Measurements from ENCODE around the gene DDX46.
"Not testable (repeated sequence)": the region's sequence is repeated elsewhere in the genome, so short reads cannot be mapped to it uniquely, and the experiment has no call there.

Gene DDX46, protein sequence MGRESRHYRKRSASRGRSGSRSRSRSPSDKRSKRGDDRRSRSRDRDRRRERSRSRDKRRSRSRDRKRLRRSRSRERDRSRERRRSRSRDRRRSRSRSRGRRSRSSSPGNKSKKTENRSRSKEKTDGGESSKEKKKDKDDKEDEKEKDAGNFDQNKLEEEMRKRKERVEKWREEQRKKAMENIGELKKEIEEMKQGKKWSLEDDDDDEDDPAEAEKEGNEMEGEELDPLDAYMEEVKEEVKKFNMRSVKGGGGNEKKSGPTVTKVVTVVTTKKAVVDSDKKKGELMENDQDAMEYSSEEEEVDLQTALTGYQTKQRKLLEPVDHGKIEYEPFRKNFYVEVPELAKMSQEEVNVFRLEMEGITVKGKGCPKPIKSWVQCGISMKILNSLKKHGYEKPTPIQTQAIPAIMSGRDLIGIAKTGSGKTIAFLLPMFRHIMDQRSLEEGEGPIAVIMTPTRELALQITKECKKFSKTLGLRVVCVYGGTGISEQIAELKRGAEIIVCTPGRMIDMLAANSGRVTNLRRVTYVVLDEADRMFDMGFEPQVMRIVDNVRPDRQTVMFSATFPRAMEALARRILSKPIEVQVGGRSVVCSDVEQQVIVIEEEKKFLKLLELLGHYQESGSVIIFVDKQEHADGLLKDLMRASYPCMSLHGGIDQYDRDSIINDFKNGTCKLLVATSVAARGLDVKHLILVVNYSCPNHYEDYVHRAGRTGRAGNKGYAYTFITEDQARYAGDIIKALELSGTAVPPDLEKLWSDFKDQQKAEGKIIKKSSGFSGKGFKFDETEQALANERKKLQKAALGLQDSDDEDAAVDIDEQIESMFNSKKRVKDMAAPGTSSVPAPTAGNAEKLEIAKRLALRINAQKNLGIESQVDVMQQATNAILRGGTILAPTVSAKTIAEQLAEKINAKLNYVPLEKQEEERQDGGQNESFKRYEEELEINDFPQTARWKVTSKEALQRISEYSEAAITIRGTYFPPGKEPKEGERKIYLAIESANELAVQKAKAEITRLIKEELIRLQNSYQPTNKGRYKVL

DNA sequence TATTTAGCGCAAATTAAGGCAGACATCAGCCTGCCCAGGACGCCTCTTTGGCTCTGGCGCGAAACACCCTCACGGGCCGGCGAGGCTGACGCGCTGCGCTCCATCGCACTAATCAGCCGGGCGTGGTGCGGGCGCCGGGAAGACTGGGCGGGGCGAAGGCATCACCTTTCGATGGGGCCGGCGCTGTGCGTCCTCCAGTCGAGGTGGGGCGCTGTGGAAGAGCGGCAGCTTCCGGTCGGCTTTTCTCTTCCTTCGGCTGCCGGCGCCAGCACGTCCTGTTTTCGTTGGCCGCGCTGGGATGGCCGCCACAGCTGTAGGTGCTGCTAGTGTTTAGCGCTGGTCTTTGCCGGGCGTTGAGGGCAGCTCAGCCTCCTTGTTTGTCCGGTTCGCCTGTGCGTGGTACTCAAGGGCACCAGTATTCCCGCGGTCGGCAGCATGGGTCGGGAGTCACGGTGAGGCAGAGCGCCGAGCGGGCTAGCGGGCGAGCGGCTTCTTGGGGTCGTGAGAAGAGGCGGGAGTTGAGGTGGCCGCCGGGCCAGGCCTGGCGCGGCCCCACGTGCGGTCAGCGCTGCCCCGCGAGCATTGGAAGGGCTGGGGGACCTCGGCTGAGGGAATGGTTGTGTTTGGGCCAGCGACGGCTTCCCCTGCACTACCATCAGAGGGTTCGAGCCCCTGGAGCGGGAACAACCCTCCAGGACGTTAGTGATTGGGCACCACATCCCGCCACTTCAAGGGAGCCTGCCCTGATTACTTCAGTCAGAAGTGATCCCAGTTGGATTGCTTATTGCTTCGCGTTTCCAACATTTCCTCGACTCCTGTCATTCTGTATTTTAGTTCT, at the start of gene DDX46:
DDX46 (plus strand) TSS at position 276 of the 838 bp plus-strand sequence; CDS start at position 436, 160 bp downstream.
- H3K36me3 ChIP-seq (ENCODE audit: insufficient read depth, low read length): no peaks in the 10 kb centered on the region

DNA sequence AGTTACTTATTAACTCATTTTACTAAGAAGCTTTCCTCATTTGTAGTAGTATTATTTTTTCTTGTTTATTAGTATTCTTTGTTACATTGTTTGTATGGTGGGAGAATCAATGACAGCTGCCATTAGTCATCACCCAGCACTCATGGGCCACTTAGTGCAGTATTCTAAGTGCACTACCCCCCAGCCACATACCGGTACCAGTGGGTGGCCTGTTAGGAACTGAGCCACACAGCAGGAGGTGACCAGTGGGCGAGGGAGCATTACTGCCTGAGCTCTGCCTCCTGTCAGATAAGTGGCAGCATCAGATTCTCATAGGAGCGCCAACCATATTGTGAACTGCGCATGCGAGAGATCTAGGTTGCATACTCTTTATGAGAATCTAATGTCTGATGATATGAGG, 44.5 kb upstream of the DDX46 start:
- Histone ChIP-seq H4K20me1 (ENCODE audit: insufficient read depth, low read length, poor library complexity, severe bottlenecking) (no peaks in the 10 kb centered on the region), H3F3A (ENCODE audit: low read depth) (no peaks in the 10 kb centered on the region), H3K9me2 (replicated peaks; ENCODE audit: low read depth, low read length) (no peaks in the 10 kb centered on the region), H3K4me1 (ENCODE audit: insufficient read depth, low read length, poor library complexity, severe bottlenecking) (no peaks in the 10 kb centered on the region), H3K36me3 (ENCODE audit: insufficient read depth, low read length) (peaks cover 20% of the 10 kb centered on the region; the same call in 1 of the 2 replicates), H3K4me2 (ENCODE audit: low read depth, low read length, poor library complexity, severe bottlenecking) (no peak overlapping the region), H3K27me3 (ENCODE audit: insufficient read depth, low read length, poor library complexity, severe bottlenecking) (no peaks in the 10 kb centered on the region), H2AFZ (ENCODE audit: low read length) (no peak overlapping the region), H3K79me2 (ENCODE audit: insufficient read depth, low read length) (no peaks in the 10 kb centered on the region), H3K4me3 (ENCODE audit: low read length, poor library complexity, severe bottlenecking) (no peak overlapping the region), H3K9ac (ENCODE audit: low read depth, low read length, poor library complexity, severe bottlenecking) (no peak overlapping the region), H3K9me3 (ENCODE audit: insufficient read depth, low read depth, low read length) (no peaks in the 10 kb centered on the region)
- TF ChIP-seq, protein P1, sequence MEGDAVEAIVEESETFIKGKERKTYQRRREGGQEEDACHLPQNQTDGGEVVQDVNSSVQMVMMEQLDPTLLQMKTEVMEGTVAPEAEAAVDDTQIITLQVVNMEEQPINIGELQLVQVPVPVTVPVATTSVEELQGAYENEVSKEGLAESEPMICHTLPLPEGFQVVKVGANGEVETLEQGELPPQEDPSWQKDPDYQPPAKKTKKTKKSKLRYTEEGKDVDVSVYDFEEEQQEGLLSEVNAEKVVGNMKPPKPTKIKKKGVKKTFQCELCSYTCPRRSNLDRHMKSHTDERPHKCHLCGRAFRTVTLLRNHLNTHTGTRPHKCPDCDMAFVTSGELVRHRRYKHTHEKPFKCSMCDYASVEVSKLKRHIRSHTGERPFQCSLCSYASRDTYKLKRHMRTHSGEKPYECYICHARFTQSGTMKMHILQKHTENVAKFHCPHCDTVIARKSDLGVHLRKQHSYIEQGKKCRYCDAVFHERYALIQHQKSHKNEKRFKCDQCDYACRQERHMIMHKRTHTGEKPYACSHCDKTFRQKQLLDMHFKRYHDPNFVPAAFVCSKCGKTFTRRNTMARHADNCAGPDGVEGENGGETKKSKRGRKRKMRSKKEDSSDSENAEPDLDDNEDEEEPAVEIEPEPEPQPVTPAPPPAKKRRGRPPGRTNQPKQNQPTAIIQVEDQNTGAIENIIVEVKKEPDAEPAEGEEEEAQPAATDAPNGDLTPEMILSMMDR (conservative IDR thresholded peaks at IDR 0.05; ENCODE audit: low read length): no peak
- no peak for TF ChIP-seq EZH2phosphoT487 (IDR thresholded peaks at IDR 0.05; ENCODE audit: borderline replicate concordance)

More for the DNA sequence above, at the start of gene DDX46:
- Histone ChIP-seq H3K9me3 (ENCODE audit: insufficient read depth, low read depth, low read length) (no peaks in the 10 kb centered on the region), H3K4me1 (ENCODE audit: insufficient read depth, low read length, poor library complexity, severe bottlenecking) (peaks cover 9% of the 10 kb centered on the region), H3F3A (ENCODE audit: low read depth) (no peaks in the 10 kb centered on the region), H3K9ac (ENCODE audit: low read depth, low read length, poor library complexity, severe bottlenecking) (peak within 1 kb of the TSS; percentile 84), H3K9me2 (replicated peaks; ENCODE audit: low read depth, low read length) (no peaks in the 10 kb centered on the region), H4K20me1 (ENCODE audit: insufficient read depth, low read length, poor library complexity, severe bottlenecking) (peaks cover 16% of the 10 kb centered on the region), H3K27me3 (ENCODE audit: insufficient read depth, low read length, poor library complexity, severe bottlenecking) (no peaks in the 10 kb centered on the region), H2AFZ (ENCODE audit: low read length) (peak within 1 kb of the TSS; percentile 98), H3K4me3 (ENCODE audit: low read length, poor library complexity, severe bottlenecking) (peak within 1 kb of the TSS; percentile 93), H3K79me2 (ENCODE audit: insufficient read depth, low read length) (peaks cover 38% of the 10 kb centered on the region), H3K4me2 (ENCODE audit: low read depth, low read length, poor library complexity, severe bottlenecking) (peak within 1 kb of the TSS; percentile 83)
- TF ChIP-seq, protein P1 (conservative IDR thresholded peaks at IDR 0.05; ENCODE audit: low read length): peak; percentile 49
- TF ChIP-seq EZH2phosphoT487 (IDR thresholded peaks at IDR 0.05; ENCODE audit: borderline replicate concordance): no peak

DNA sequence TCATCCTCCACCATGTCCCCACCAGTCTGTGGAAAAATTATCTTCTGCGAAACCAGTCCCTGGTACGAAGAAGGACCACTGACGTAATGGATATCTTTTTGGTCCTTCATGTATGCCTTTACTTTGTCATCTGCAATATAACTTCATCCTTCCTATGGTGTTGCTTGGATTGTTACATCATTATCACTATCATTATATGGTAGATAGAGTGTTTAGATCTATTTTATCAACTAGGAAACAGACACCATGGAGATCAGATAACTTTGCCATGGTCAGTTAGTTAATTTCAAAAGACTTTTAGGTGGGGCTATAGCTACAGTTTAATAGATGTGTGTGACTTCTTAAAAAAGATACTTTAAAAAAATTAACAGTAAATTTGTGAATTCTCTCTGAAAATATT, 44.0 kb upstream of the DDX46 start:
- H3K4me1 ChIP-seq (ENCODE audit: insufficient read depth, low read length, poor library complexity, severe bottlenecking): no peaks in the 10 kb centered on the region

DNA sequence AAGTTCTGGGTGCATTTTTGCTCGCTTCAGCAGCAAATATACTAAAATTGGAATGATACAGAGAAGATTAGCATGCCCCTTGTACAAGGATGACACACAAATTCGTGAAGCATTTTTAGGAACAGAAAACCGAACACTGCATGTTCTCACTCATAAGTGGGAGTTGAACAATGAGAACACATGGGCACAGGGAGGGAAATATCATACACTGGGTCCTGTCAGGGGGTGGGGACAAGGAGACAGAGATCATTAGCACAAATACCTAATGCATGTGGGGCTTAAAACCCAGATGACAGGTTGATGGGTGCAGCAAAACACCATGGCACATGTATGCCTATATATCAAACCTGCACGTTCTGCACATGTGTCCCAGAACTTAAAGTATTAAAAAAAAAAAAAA, 43.1 kb upstream of the DDX46 start:
- H3K36me3 ChIP-seq (ENCODE audit: insufficient read depth, low read length): peaks cover 20% of the 10 kb centered on the region; the same call in 1 of the 2 replicates
- not testable (repeated sequence) for H3K4me2 ChIP-seq (ENCODE audit: low read depth, low read length, poor library complexity, severe bottlenecking); H4K20me1 ChIP-seq (ENCODE audit: insufficient read depth, low read length, poor library complexity, severe bottlenecking)

More for the DNA sequence above, 44.0 kb upstream of the DDX46 start:
- peaks cover 20% of the 10 kb centered on the region; the same call in 1 of the 2 replicates for H3K36me3 ChIP-seq (ENCODE audit: insufficient read depth, low read length)
- no peak overlapping the region for H2AFZ ChIP-seq (ENCODE audit: low read length)
- H3K9ac ChIP-seq (ENCODE audit: low read depth, low read length, poor library complexity, severe bottlenecking): no peak overlapping the region
- no peaks in the 10 kb centered on the region for H3K9me3 ChIP-seq (ENCODE audit: insufficient read depth, low read depth, low read length)
- no peak overlapping the region for H3K4me3 ChIP-seq (ENCODE audit: low read length, poor library complexity, severe bottlenecking)
- no peaks in the 10 kb centered on the region for H3K27me3 ChIP-seq (ENCODE audit: insufficient read depth, low read length, poor library complexity, severe bottlenecking)
- H3K79me2 ChIP-seq (ENCODE audit: insufficient read depth, low read length): no peaks in the 10 kb centered on the region
- no peaks in the 10 kb centered on the region for H4K20me1 ChIP-seq (ENCODE audit: insufficient read depth, low read length, poor library complexity, severe bottlenecking)
- TF ChIP-seq EZH2phosphoT487 (IDR thresholded peaks at IDR 0.05; ENCODE audit: borderline replicate concordance): no peak
- TF ChIP-seq, protein P1 (conservative IDR thresholded peaks at IDR 0.05; ENCODE audit: low read length): no peak
- no peaks in the 10 kb centered on the region for H3K9me2 ChIP-seq (replicated peaks; ENCODE audit: low read depth, low read length)
- no peak overlapping the region for H3K4me2 ChIP-seq (ENCODE audit: low read depth, low read length, poor library complexity, severe bottlenecking)
- no peaks in the 10 kb centered on the region for H3F3A ChIP-seq (ENCODE audit: low read depth)

More for the DNA sequence above, 43.1 kb upstream of the DDX46 start:
- not testable (repeated sequence) for H3K4me3 ChIP-seq (ENCODE audit: low read length, poor library complexity, severe bottlenecking); H3F3A ChIP-seq (ENCODE audit: low read depth); H3K9me2 ChIP-seq (replicated peaks; ENCODE audit: low read depth, low read length); H3K79me2 ChIP-seq (ENCODE audit: insufficient read depth, low read length); H3K9me3 ChIP-seq (ENCODE audit: insufficient read depth, low read depth, low read length); H3K4me1 ChIP-seq (ENCODE audit: insufficient read depth, low read length, poor library complexity, severe bottlenecking); H3K27me3 ChIP-seq (ENCODE audit: insufficient read depth, low read length, poor library complexity, severe bottlenecking); H2AFZ ChIP-seq (ENCODE audit: low read length); H3K9ac ChIP-seq (ENCODE audit: low read depth, low read length, poor library complexity, severe bottlenecking)

Measured in Loucy (cell line).